SKM-1 treated with dmso at 0.1 percent for 144 hours (cell line): ENCODE results near the gene ABHD16A.

Experiments used
- DNase-seq: peaks from one replicate; lab custom pipeline; 2025; ENCODE audit not compliant: unreplicated experiment; lab: John Stamatoyannopoulos, UW

Gene ABHD16A

GRCh38 chr6:31642798-31643570, 60.1 kb downstream of the ABHD16A start:
- DNase-seq, result no peak

GRCh38 chr6:31641370-31641769, 61.8 kb downstream of the ABHD16A start:
- no peak for DNase-seq

- no peak for DNase-seq
Measured at GRCh38 chr6:31640612-31641011, 62.5 kb downstream of the ABHD16A start.

- no peak for DNase-seq
Measured at GRCh38 chr6:31639449-31639861, 63.7 kb downstream of the ABHD16A start.

- DNase-seq, result no peak
Measured at GRCh38 chr6:31639043-31639442, 64.1 kb downstream of the ABHD16A start.
